GM23338 (cell line): ENCODE measurements around the gene DAGLA. TPM values are rescaled to one million over a fixed set of nuclear protein-coding genes. Genes with fewer than 3 reads are reported as not detected.

Experiments
- ATAC-seq: fragments of 200-7000 bp; cut with Tn5 transposase; 3 replicates; pipeline ENCODE4 v1.9.1; 2020
- DNase-seq: peaks from one replicate; pipeline ENCODE4 v3.0.0-alpha.2; 2015; ENCODE audit warnings: low spot score
- H2AFZ ChIP-seq: fragments of 200-600 bp; sonication (generic); 2 replicates; pipeline ENCODE4 v1.8.0; 2016; ENCODE audit warnings: antibody characterized with exemption, mild to moderate bottlenecking, moderate library complexity
- H3F3A ChIP-seq: fragments of 200-600 bp; sonication (generic); replicated peaks from 2 replicates; pipeline ENCODE4 v1.8.0; 2017; ENCODE audit warnings: antibody characterized with exemption, mixed run types, low read depth
- H3K27ac ChIP-seq: fragments of 200-600 bp; sonication (generic); 2 replicates; pipeline ENCODE4 v1.6.1; 2016; ENCODE audit warnings: low read depth
- H3K27me3 ChIP-seq: fragments of 200-600 bp; sonication (generic); 2 replicates; pipeline ENCODE4 v1.8.0; 2016; ENCODE audit warnings: mild to moderate bottlenecking, mixed run types, moderate library complexity; ENCODE audit not compliant: insufficient read depth
- H3K36me3 ChIP-seq: fragments of 200-600 bp; sonication (generic); 2 replicates; pipeline ENCODE4 v1.8.0; 2016; ENCODE audit warnings: mild to moderate bottlenecking; ENCODE audit not compliant: insufficient read depth
- H3K4me1 ChIP-seq: fragments of 200-600 bp; sonication (generic); 2 replicates; pipeline ENCODE4 v1.8.0; 2016; ENCODE audit warnings: mild to moderate bottlenecking, moderate library complexity; ENCODE audit not compliant: insufficient read depth
- H3K4me2 ChIP-seq: fragments of 200-600 bp; sonication (generic); 2 replicates; pipeline ENCODE4 v1.7.1; 2017; ENCODE audit warnings: mixed run types
- H3K4me3 ChIP-seq: fragments of 200-600 bp; sonication (generic); 2 replicates; pipeline ENCODE4 v1.6.1; 2016; ENCODE audit warnings: mixed run types
- H3K79me2 ChIP-seq: fragments of 200-600 bp; sonication (generic); replicated peaks from 2 replicates; pipeline ENCODE4 v1.8.0; 2017; ENCODE audit warnings: mild to moderate bottlenecking; ENCODE audit not compliant: insufficient read depth
- H3K9me2 ChIP-seq: fragments of 200-600 bp; sonication (generic); 2 replicates; pipeline ENCODE4 v1.8.0; 2017; ENCODE audit not compliant: insufficient read depth
- H4K20me1 ChIP-seq: fragments of 200-600 bp; sonication (generic); replicated peaks from 2 replicates; pipeline ENCODE4 v1.8.0; 2017; ENCODE audit warnings: mild to moderate bottlenecking; ENCODE audit not compliant: insufficient read depth
- H3K27ac Mint-ChIP-seq: 2 replicates; pipeline ENCODE4 v1.8.0; 2020; ENCODE audit warnings: inconsistent platforms, mild to moderate bottlenecking, moderate library complexity, mixed read lengths
- H3K27me3 Mint-ChIP-seq: 3 replicates; pipeline ENCODE4 v1.8.0; 2022; ENCODE audit warnings: low read depth, mild to moderate bottlenecking, moderate library complexity, mixed read lengths, inconsistent platforms; ENCODE audit not compliant: insufficient read depth, poor library complexity
- H3K36me3 Mint-ChIP-seq: 3 replicates; pipeline ENCODE4 v1.8.0; 2021; ENCODE audit warnings: low read depth, mild to moderate bottlenecking, inconsistent platforms, moderate library complexity, mixed read lengths
- H3K4me1 Mint-ChIP-seq: 3 replicates; pipeline ENCODE4 v1.8.0; 2020; ENCODE audit warnings: mild to moderate bottlenecking, inconsistent platforms, mixed read lengths
- H3K4me3 Mint-ChIP-seq: 3 replicates; pipeline ENCODE4 v1.8.0; 2021; ENCODE audit warnings: moderate library complexity, mild to moderate bottlenecking, inconsistent platforms, mixed read lengths
- H3K9me3 Mint-ChIP-seq: 3 replicates; pipeline ENCODE4 v1.8.0; 2020; ENCODE audit warnings: moderate library complexity, mild to moderate bottlenecking, inconsistent platforms, mixed read lengths
- CREB1 ChIP-seq: fragments of 250-450 bp; sonication (Bioruptor Pico); IDR thresholded peaks from 2 replicates; pipeline ENCODE4 v1.5.0; 2020; ENCODE audit warnings: low read depth, mild to moderate bottlenecking, moderate library complexity
- CTCF ChIP-seq, 2 experiments: fragments of 200-600 bp in 1 of 2; sonication (generic) in 1 of 2; conservative IDR thresholded peaks; 2 replicates each; pipeline versions ENCODE4 v1.5.1 to v1.6.1; 2016 to 2017; ENCODE audit warnings: antibody characterized with exemption in 2 of 2, low read depth in 2 of 2, mild to moderate bottlenecking in 2 of 2, moderate library complexity in 1 of 2
- ETS1 ChIP-seq: IDR thresholded peaks from 2 replicates; pipeline ENCODE4 v1.6.1; 2016; ENCODE audit warnings: antibody characterized with exemption
- JUNB ChIP-seq: IDR thresholded peaks from one replicate; pipeline ENCODE4 v1.6.1; 2016; ENCODE audit warnings: antibody characterized with exemption; ENCODE audit not compliant: unreplicated experiment
- NANOG ChIP-seq: IDR thresholded peaks from 2 replicates; pipeline ENCODE4 v1.6.1; 2016; ENCODE audit warnings: antibody characterized with exemption, borderline replicate concordance
- POLR2AphosphoS5 ChIP-seq: IDR thresholded peaks from 2 replicates; pipeline ENCODE4 v1.6.1; 2016; ENCODE audit warnings: antibody characterized with exemption, low read depth
- STAT1 ChIP-seq: IDR thresholded peaks from one replicate; pipeline ENCODE4 v1.6.1; 2016; ENCODE audit warnings: antibody characterized with exemption; ENCODE audit not compliant: unreplicated experiment
- ZNF331 ChIP-seq: fragments of 250-450 bp; sonication (Bioruptor Pico); IDR thresholded peaks from 2 replicates; pipeline ENCODE4 v1.5.0; 2020; ENCODE audit warnings: low read depth, mild to moderate bottlenecking, moderate library complexity
- ZNF462 ChIP-seq: fragments of 250-450 bp; sonication (Bioruptor Pico); IDR thresholded peaks from 2 replicates; pipeline ENCODE4 v1.5.0; 2020; ENCODE audit warnings: mild to moderate bottlenecking, moderate library complexity
- polyA plus RNA-seq: library from polyadenylated mRNA; unstranded; fragments of >200 nt; fragmentation: Nextera tagmentation; extraction: Ambion mirVana; gene quantifications from 2 replicates; pipeline ENCODE4 v1.2.1, GENCODE V29; 2016
- total RNA-seq: library from RNA; depleted of rRNA; stranded (reverse); fragments of >200 nt; shearing (Covaris generic); gene quantifications from 2 replicates; pipeline ENCODE4 v1.2.3, GENCODE V29; 2014

The DAGLA gene
- total and polyA plus RNA-seq, 2 experiments from 2014 or later: 0.55 to 2.5 TPM

- ATAC-seq (peak; percentile 71), DNase-seq (peak; percentile 48)
- no peaks in the 10 kb centered on the region for H3K36me3 Mint-ChIP-seq
- H3K79me2 ChIP-seq: no peaks in the 10 kb centered on the region
- H3K27ac ChIP-seq: no peak overlapping the region
- no peak overlapping the region for H3K27ac Mint-ChIP-seq
- peaks cover 21% of the 10 kb centered on the region; the same call in 1 of the 2 replicates for H3K4me1 ChIP-seq
- peak overlapping the region; percentile 28; the same call in 1 of the 2 replicates for H3K4me2 ChIP-seq
- peaks cover 6% of the 10 kb centered on the region; the same call in 1 of the 2 replicates for H3K9me2 ChIP-seq
- TF ChIP-seq JUNB (no peak), NANOG (no peak), ETS1 (no peak), CREB1 (CRISPR knock-in tag) (no peak), STAT1 (no peak), ZNF462 (CRISPR knock-in tag) (no peak), CTCF (conservative IDR thresholded peaks at IDR 0.05; ENCODE audit: low read depth in 2 of 2) (peak; percentile 54 to 63), ZNF331 (CRISPR knock-in tag) (no peak), POLR2AphosphoS5 (no peak)
- peaks cover 33% of the 10 kb centered on the region for H3K4me1 Mint-ChIP-seq
- H4K20me1 ChIP-seq: no peaks in the 10 kb centered on the region
- no peaks in the 10 kb centered on the region for H3F3A ChIP-seq
- no peaks in the 10 kb centered on the region for H3K36me3 ChIP-seq
- no peaks in the 10 kb centered on the region for H3K9me3 Mint-ChIP-seq
- H2AFZ ChIP-seq: peak overlapping the region; percentile 70; the same call in 1 of the 2 replicates
- H3K27me3 Mint-ChIP-seq: peaks cover 14% of the 10 kb centered on the region
- H3K27me3 ChIP-seq: no peaks in the 10 kb centered on the region
- no peak overlapping the region for H3K4me3 Mint-ChIP-seq
- no peak overlapping the region for H3K4me3 ChIP-seq
Measured at GRCh38 chr11:61659413-61660196, 20.6 kb upstream of the DAGLA start.
